Osteocyte (in vitro differentiated cells): ENCODE results near the gene ZNF592. TPM values are rescaled to one million over a fixed set of nuclear protein-coding genes. Genes with fewer than 3 reads are reported as not detected.

Experiments
- DNase-seq: peaks from one replicate; pipeline ENCODE4 v3.0.0; 2021; ENCODE audit warnings: mixed read lengths; ENCODE audit not compliant: unreplicated experiment; ENCODE audit errors: extremely low spot score
- H3K27ac Mint-ChIP-seq: one replicate; pipeline ENCODE4 v1.8.0; 2021; ENCODE audit warnings: mild to moderate bottlenecking, mixed read lengths; ENCODE audit not compliant: unreplicated experiment
- H3K27me3 Mint-ChIP-seq: one replicate; pipeline ENCODE4 v1.8.0; 2021; ENCODE audit warnings: mixed read lengths; ENCODE audit not compliant: unreplicated experiment
- H3K36me3 Mint-ChIP-seq: one replicate; pipeline ENCODE4 v1.8.0; 2021; ENCODE audit warnings: mixed read lengths; ENCODE audit not compliant: unreplicated experiment
- H3K4me1 Mint-ChIP-seq: one replicate; pipeline ENCODE4 v1.8.0; 2021; ENCODE audit warnings: mixed read lengths; ENCODE audit not compliant: unreplicated experiment
- H3K4me3 Mint-ChIP-seq: one replicate; pipeline ENCODE4 v1.8.0; 2021; ENCODE audit warnings: mild to moderate bottlenecking, moderate library complexity, mixed read lengths; ENCODE audit not compliant: unreplicated experiment
- H3K9me3 Mint-ChIP-seq: one replicate; pipeline ENCODE4 v1.8.0; 2021; ENCODE audit warnings: mixed read lengths; ENCODE audit not compliant: unreplicated experiment
- total RNA-seq: library from RNA; stranded (reverse); gene quantifications from 2 replicates; pipeline ENCODE4 v1.2.1, GENCODE V29; 2021
- TF ChIP-seq, protein P1 (sequence below): fragments of 200-600 bp; sonication (generic); IDR thresholded peaks from 2 replicates; pipeline ENCODE4 v1.5.0; 2021; ENCODE audit warnings: antibody characterized with exemption, mild to moderate bottlenecking, moderate library complexity

The ZNF592 gene
- total RNA-seq, 1 donor from 2014 or later = 30.1 TPM

DNA sequence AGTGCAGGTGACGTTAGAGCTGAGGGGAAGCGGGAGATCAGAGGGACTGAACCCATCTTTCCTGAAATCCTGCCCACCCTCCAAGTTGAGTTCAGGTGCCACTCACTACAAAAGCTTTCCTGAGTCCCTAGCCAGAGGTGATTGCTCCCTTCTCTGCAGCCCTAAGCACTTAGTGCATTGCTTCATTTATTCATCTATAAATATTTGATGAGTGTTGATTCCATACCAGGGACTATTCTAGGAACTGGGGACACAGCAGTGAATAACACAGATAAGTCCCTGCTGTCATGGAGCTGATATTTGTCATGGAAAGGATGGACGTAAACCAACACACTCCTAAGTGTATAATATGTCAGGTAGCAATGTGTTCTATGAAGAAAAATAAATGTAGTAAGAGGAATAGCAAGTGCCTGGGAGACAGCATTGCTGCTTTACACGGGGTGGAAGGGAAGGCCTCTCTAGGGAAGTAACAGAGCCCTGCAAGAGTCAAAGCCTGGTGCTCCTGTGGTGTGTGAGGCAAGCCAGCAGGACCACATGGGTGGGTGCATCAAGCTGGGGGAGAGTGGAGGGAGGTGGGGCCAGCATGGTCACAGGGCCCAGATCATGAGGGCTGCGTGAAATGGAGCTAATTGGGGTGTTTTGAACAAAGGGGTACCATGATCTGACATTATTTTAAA is 87.4 kb downstream of the ZNF592 start:
- H3K27ac Mint-ChIP-seq = no peak overlapping the region
- H3K27me3 Mint-ChIP-seq = peaks cover 29% of the 10 kb centered on the region
- peaks cover 12% of the 10 kb centered on the region for H3K4me1 Mint-ChIP-seq
- H3K36me3 Mint-ChIP-seq = no peaks in the 10 kb centered on the region
- no peaks in the 10 kb centered on the region for H3K9me3 Mint-ChIP-seq
- TF ChIP-seq, protein P1, sequence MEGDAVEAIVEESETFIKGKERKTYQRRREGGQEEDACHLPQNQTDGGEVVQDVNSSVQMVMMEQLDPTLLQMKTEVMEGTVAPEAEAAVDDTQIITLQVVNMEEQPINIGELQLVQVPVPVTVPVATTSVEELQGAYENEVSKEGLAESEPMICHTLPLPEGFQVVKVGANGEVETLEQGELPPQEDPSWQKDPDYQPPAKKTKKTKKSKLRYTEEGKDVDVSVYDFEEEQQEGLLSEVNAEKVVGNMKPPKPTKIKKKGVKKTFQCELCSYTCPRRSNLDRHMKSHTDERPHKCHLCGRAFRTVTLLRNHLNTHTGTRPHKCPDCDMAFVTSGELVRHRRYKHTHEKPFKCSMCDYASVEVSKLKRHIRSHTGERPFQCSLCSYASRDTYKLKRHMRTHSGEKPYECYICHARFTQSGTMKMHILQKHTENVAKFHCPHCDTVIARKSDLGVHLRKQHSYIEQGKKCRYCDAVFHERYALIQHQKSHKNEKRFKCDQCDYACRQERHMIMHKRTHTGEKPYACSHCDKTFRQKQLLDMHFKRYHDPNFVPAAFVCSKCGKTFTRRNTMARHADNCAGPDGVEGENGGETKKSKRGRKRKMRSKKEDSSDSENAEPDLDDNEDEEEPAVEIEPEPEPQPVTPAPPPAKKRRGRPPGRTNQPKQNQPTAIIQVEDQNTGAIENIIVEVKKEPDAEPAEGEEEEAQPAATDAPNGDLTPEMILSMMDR = no peak
- no peak overlapping the region for H3K4me3 Mint-ChIP-seq
- no peak for DNase-seq

- Mint-ChIP-seq H3K4me3 (no peak overlapping the region), H3K27ac (no peak overlapping the region), H3K4me1 (peaks cover 21% of the 10 kb centered on the region), H3K27me3 (peaks cover 24% of the 10 kb centered on the region), H3K36me3 (no peaks in the 10 kb centered on the region), H3K9me3 (no peaks in the 10 kb centered on the region)
- TF ChIP-seq, protein P1 = no peak
- no peak for DNase-seq
Observed at GRCh38 chr15:84836844-84837243, 88.5 kb downstream of the ZNF592 start.

DNA sequence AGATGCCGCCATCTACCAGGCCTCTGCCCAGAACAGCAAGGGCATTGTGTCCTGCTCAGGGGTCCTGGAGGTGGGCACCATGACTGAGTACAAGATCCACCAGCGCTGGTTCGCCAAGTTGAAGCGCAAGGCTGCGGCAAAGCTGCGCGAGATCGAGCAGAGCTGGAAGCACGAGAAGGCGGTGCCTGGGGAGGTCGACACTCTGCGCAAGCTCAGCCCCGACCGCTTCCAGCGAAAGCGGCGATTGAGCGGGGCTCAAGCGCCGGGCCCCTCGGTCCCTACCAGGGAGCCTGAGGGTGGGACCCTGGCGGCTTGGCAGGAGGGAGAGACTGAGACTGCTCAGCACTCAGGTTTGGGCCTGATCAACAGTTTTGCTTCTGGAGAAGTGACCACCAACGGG is 91.3 kb downstream of the ZNF592 start:
- Mint-ChIP-seq H3K27me3 (peaks cover 15% of the 10 kb centered on the region), H3K27ac (no peak overlapping the region), H3K36me3 (no peaks in the 10 kb centered on the region), H3K4me1 (peaks cover 21% of the 10 kb centered on the region), H3K4me3 (no peak overlapping the region), H3K9me3 (no peaks in the 10 kb centered on the region)
- DNase-seq = no peak
- TF ChIP-seq, protein P1 = no peak

DNA sequence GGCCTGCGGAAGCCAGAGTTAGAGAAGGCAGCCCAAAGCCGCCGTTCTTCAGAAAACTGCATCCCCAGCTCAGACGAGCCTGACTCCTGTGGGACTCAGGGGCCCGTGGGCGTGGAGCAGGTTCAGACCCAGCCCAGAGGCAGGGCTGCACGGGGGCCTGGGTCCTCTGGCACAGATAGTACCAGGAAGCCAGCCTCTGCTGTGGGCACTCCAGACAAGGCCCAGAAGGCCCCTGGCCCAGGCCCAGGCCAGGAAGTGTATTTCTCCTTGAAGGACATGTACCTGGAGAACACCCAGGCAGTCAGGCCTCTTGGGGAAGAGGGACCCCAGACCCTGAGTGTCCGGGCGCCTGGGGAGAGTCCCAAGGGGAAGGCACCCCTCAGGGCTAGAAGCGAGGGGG is 91.9 kb downstream of the ZNF592 start:
- TF ChIP-seq, protein P1 = no peak

GRCh38 chr15:84840741-84841429 is 92.5 kb downstream of the ZNF592 start:
- Mint-ChIP-seq H3K4me3 (no peak overlapping the region), H3K36me3 (no peaks in the 10 kb centered on the region), H3K4me1 (peaks cover 29% of the 10 kb centered on the region), H3K9me3 (no peaks in the 10 kb centered on the region), H3K27ac (peak overlapping the region; percentile 79), H3K27me3 (peaks cover 15% of the 10 kb centered on the region)
- no peak for DNase-seq
- TF ChIP-seq, protein P1 = no peak

More for the DNA sequence above, 91.9 kb downstream of the ZNF592 start:
- no peak for DNase-seq
- Mint-ChIP-seq H3K4me1 (peaks cover 26% of the 10 kb centered on the region), H3K9me3 (no peaks in the 10 kb centered on the region), H3K27me3 (peaks cover 15% of the 10 kb centered on the region), H3K36me3 (no peaks in the 10 kb centered on the region), H3K27ac (peak overlapping the region; percentile 79), H3K4me3 (no peak overlapping the region)
